Sigmoid colon (tissue), 3 donors: ENCODE data around the gene CDC42EP3.

Source experiments
- CTCF ChIP-seq, 4 experiments: fragments of 450-650 bp in 3 of 4; fragments of 200-600 bp in 1 of 4; IDR thresholded peaks; one replicate each; pipeline ENCODE4 v1.5.1; 2016 to 2019; ENCODE audit warnings: antibody characterized with exemption in 4 of 4, mild to moderate bottlenecking in 3 of 4, moderate library complexity in 2 of 4
- POLR2A ChIP-seq, 2 donors: fragments of 450-650 bp; IDR thresholded peaks; one replicate each; pipeline ENCODE4 v1.6.1; 2016; ENCODE audit warnings: antibody characterized with exemption in 2 of 2, mild to moderate bottlenecking in 2 of 2, moderate library complexity in 2 of 2

GRCh38 chr2:37676274-37676673 is 4.8 kb upstream of the CDC42EP3 start:
- TF ChIP-seq CTCF (IDR thresholded peaks at IDR 0.05) (no peak), POLR2A (IDR thresholded peaks at IDR 0.05) (no peak)
